Sigmoid colon (tissue), 7 donors: ENCODE data around the gene PLEKHB1. TPM values are rescaled to one million over a fixed set of nuclear protein-coding genes. Genes with fewer than 3 reads are reported as not detected.

Experiments used
- DNase-seq: peaks from one replicate; pipeline ENCODE4 v3.0.0-alpha.2; 2019
- H3K27ac ChIP-seq, 4 donors: fragments of 200-600 bp; sonication (generic); one replicate each; pipeline ENCODE4 v1.5.1; 2016 to 2019; ENCODE audit warnings: mild to moderate bottlenecking in 1 of 4
- H3K27me3 ChIP-seq, 3 donors: fragments of 200-600 bp; sonication (generic); one replicate each; pipeline ENCODE4 v1.5.1; 2019; ENCODE audit warnings: mild to moderate bottlenecking in 1 of 3
- H3K36me3 ChIP-seq, 4 donors: fragments of 200-600 bp; sonication (generic); one replicate each; pipeline ENCODE4 v1.5.1; 2016 to 2019
- H3K4me1 ChIP-seq, 4 donors: fragments of 200-600 bp; sonication (generic); one replicate each; pipeline ENCODE4 v1.5.1; 2017 to 2019
- H3K4me3 ChIP-seq, 4 donors: fragments of 200-600 bp; sonication (generic); one replicate each; pipeline ENCODE4 v1.5.1; 2017 to 2019; ENCODE audit warnings: mild to moderate bottlenecking in 2 of 4, moderate library complexity in 1 of 4
- H3K9me3 ChIP-seq, 4 donors: fragments of 200-600 bp in 3 of 4; sonication (generic) in 3 of 4; one replicate each; pipeline versions ENCODE4 v1.5.1 to v1.6.1; 2013 to 2019
- EP300 ChIP-seq, 4 donors: sonication (generic); formaldehyde crosslinking; IDR thresholded peaks; one replicate each; pipeline ENCODE4 v1.6.1; 2017; ENCODE audit warnings: antibody characterized with exemption in 4 of 4
- POLR2A ChIP-seq, 2 donors: fragments of 450-650 bp; IDR thresholded peaks; one replicate each; pipeline ENCODE4 v1.6.1; 2016; ENCODE audit warnings: antibody characterized with exemption in 2 of 2, mild to moderate bottlenecking in 2 of 2, moderate library complexity in 2 of 2
- POLR2AphosphoS5 ChIP-seq, 4 donors: sonication (generic); formaldehyde crosslinking; IDR thresholded peaks; one replicate each; pipeline ENCODE4 v1.6.1; 2017; ENCODE audit warnings: antibody characterized with exemption in 4 of 4
- WGBS, 2 donors: extraction: QIAGEN DNeasy Blood & Tissue Kit; methylation state at CpG; one replicate each; pipeline ENCODE4 v1.1.7; 2013; 5-methylcytosine and 5-hydroxymethylcytosine counted together
- intact Hi-C: fragments of 100-400 bp; cut with DNase I; formaldehyde crosslinking; loops from one replicate; pipeline ENCODE4 v1.15.1; 2023
- polyA plus RNA-seq, 3 donors: library from polyadenylated mRNA; stranded (reverse); fragments of 200-250 nt; gene quantifications; one replicate each; pipeline ENCODE4 v1.2.3, GENCODE V29; 2013
- total RNA-seq, 4 donors: library from RNA; depleted of rRNA; stranded (reverse); fragments of >200 nt; gene quantifications; one replicate each; pipeline ENCODE4 v1.1.0, GENCODE V29; 2016
- TF ChIP-seq, protein P1 (sequence below), 4 experiments: fragments of 450-650 bp in 3 of 4; fragments of 200-600 bp in 1 of 4; IDR thresholded peaks; one replicate each; pipeline ENCODE4 v1.5.1; 2016 to 2019; ENCODE audit warnings: antibody characterized with exemption in 4 of 4, mild to moderate bottlenecking in 3 of 4, moderate library complexity in 2 of 4
- donor health status: healthy with polysubstance abuse.
- donor health status: Bipolar disorder and iron deficiency.
- donor health status: healthy.

The PLEKHB1 gene
- total and polyA plus RNA-seq, 7 donors = 15.2 to 90.3 (median 30.3) TPM

DNA sequence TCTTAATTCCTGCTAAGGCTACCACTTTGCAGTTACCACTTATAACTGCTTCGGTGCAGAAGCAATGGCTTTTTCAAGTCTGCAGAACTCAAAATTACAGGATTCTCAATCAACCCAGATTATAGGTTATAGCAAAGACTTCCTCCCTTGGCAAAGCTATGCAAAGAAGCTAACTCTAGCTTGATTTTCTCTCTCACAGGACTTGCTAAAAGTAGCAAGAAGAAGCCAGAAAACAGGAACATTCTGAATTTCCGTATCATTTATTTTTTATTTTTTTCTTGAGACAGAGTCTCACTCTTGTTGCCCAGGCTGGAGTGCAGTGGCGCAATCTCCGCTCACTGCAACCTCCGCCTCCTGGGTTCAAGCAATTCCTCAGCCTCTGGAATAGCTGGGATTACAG is 10.7 kb upstream of the PLEKHB1 start:
- DNase-seq = no peak
- Histone ChIP-seq H3K36me3 (no peaks in the 10 kb centered on the region), H3K27ac (no peak overlapping the region), H3K4me1 (no peaks in the 10 kb centered on the region), H3K27me3 (no peaks in the 10 kb centered on the region), H3K9me3 (peaks cover 0 to 1% (median 0%) of the 10 kb centered on the region in 4 donors), H3K4me3 (no peak overlapping the region)
- 96 to 97% methylated on average over 5 of the region's 5 CpGs for WGBS, 2 donors
- intact Hi-C loops = no loop called here
- TF ChIP-seq, protein P1, sequence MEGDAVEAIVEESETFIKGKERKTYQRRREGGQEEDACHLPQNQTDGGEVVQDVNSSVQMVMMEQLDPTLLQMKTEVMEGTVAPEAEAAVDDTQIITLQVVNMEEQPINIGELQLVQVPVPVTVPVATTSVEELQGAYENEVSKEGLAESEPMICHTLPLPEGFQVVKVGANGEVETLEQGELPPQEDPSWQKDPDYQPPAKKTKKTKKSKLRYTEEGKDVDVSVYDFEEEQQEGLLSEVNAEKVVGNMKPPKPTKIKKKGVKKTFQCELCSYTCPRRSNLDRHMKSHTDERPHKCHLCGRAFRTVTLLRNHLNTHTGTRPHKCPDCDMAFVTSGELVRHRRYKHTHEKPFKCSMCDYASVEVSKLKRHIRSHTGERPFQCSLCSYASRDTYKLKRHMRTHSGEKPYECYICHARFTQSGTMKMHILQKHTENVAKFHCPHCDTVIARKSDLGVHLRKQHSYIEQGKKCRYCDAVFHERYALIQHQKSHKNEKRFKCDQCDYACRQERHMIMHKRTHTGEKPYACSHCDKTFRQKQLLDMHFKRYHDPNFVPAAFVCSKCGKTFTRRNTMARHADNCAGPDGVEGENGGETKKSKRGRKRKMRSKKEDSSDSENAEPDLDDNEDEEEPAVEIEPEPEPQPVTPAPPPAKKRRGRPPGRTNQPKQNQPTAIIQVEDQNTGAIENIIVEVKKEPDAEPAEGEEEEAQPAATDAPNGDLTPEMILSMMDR (IDR thresholded peaks at IDR 0.05) = no peak
- TF ChIP-seq EP300 (IDR thresholded peaks at IDR 0.05) = no peak
- TF ChIP-seq POLR2A (IDR thresholded peaks at IDR 0.05) = no peak
- TF ChIP-seq POLR2AphosphoS5 (IDR thresholded peaks at IDR 0.05) = no peak

DNA sequence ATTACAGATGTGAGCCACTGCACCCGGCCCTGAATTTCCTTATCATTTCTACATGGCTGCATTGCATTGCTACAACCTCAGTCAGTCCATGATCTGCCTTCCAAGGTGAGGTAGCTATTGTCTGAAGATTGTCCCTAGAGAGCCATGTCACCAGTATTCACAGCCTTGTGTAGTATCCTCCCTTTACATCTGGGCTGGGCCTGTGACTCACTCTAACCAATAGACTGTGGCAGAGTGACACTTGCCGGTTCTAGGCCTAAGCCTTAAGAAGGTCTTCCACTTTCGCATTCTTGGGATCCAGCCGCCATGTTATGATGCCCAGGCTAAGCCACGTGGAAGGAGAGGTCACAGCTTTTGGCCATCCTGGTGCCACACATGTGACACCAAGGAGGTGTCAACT is 10.1 kb upstream of the PLEKHB1 start:
- 93 to 97% methylated on average over 5 of the region's 5 CpGs for WGBS, 2 donors
- Histone ChIP-seq H3K36me3 (no peaks in the 10 kb centered on the region), H3K4me3 (no peak overlapping the region), H3K9me3 (peaks cover 0 to 1% (median 0%) of the 10 kb centered on the region in 4 donors), H3K27me3 (no peaks in the 10 kb centered on the region), H3K4me1 (no peaks in the 10 kb centered on the region), H3K27ac (no peak overlapping the region)
- no peak for DNase-seq
- TF ChIP-seq POLR2AphosphoS5 (IDR thresholded peaks at IDR 0.05) = no peak
- TF ChIP-seq, protein P1 (IDR thresholded peaks at IDR 0.05) = no peak
- intact Hi-C loops = no loop called here

DNA sequence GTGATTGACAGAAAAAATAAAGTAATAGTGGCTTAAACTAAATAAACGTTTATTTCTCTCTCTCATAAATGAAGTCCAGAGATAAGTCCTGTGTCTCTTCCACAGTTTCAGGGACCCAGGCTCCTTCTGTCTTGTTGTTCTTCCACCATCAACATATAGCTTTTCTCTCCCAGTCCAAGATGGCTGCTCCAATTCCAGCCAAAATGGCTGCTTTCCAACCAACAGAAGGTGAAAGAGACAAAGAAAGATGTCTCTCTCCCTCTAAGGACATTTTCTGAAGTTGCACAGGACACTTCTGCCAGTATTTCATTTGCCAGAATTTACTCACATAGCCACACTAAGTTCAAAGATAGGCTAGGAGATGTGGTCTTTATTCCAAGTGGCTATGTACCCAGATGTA is 9.4 kb upstream of the PLEKHB1 start:
- TF ChIP-seq POLR2AphosphoS5 (IDR thresholded peaks at IDR 0.05) (no peak), POLR2A (IDR thresholded peaks at IDR 0.05) (no peak), EP300 (IDR thresholded peaks at IDR 0.05) (no peak)
- TF ChIP-seq, protein P1 (IDR thresholded peaks at IDR 0.05) = no peak
- H3K27me3 ChIP-seq = no peaks in the 10 kb centered on the region
- no peak overlapping the region for H3K4me3 ChIP-seq
- no peak overlapping the region for H3K27ac ChIP-seq
- WGBS, 2 donors = 55 to 89% methylated on average over 1 of the region's 1 CpG
- H3K9me3 ChIP-seq = peaks cover 0 to 1% (median 0%) of the 10 kb centered on the region in 4 donors
- intact Hi-C loops = no loop called here
- H3K4me1 ChIP-seq = no peaks in the 10 kb centered on the region
- no peak for DNase-seq
- no peaks in the 10 kb centered on the region for H3K36me3 ChIP-seq

DNA sequence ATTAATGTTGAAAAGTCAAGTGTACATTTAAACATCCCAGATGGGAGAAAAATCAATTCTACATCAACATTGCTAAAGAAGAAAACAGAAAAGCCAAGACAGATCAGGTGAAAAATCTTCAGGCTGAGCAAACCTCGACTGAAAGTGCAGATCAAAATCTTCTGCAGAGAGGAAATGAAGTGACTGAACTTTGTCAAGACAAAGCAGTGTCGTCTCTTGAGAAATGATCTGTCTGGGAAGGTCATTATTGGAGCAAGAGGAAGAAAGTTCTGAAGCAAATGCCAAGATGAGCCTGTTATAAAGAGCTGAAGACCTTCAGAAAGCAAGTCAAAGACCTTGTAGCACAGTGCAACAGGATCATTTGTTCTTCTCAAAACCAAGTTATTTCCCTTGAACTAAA is 5.8 kb upstream of the PLEKHB1 start:
- intact Hi-C loops = no loop called here
- TF ChIP-seq POLR2AphosphoS5 (IDR thresholded peaks at IDR 0.05) (no peak), POLR2A (IDR thresholded peaks at IDR 0.05) (no peak), EP300 (IDR thresholded peaks at IDR 0.05) (no peak)
- TF ChIP-seq, protein P1 (IDR thresholded peaks at IDR 0.05) = no peak
- no peaks in the 10 kb centered on the region for H3K36me3 ChIP-seq
- no peak overlapping the region for H3K4me3 ChIP-seq
- H3K9me3 ChIP-seq = no peaks in the 10 kb centered on the region
- H3K27ac ChIP-seq = no peak overlapping the region
- DNase-seq = no peak
- 41 to 64% methylated on average over 2 of the region's 2 CpGs for WGBS, 2 donors
- H3K4me1 ChIP-seq = no peaks in the 10 kb centered on the region
- no peaks in the 10 kb centered on the region for H3K27me3 ChIP-seq

DNA sequence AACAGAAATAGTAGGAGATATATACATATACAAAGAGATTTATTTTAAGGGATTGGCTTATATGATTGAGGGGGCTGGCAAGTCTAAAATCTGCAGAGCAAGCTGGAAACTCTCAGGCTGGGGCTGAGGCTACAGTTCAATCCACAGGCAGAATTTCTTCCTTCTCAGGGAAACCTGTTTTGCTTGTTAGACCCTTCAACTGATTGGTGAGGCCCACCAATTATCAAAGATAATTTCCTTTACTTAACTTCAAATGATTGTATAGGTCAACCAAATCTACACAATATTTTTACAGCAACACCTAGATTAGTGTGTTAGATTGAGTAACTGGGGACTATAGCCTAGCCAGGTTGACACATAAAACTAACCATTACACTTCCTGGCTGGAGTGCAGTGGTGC is 4.7 kb upstream of the PLEKHB1 start:
- TF ChIP-seq POLR2A (IDR thresholded peaks at IDR 0.05) (no peak), POLR2AphosphoS5 (IDR thresholded peaks at IDR 0.05) (no peak), EP300 (IDR thresholded peaks at IDR 0.05) (no peak)
- TF ChIP-seq, protein P1 (IDR thresholded peaks at IDR 0.05) = no peak
- no peaks in the 10 kb centered on the region for H3K9me3 ChIP-seq

More for the DNA sequence above, 4.7 kb upstream of the PLEKHB1 start:
- no peaks in the 10 kb centered on the region for H3K4me1 ChIP-seq
- no peak for DNase-seq
- H3K36me3 ChIP-seq = no peaks in the 10 kb centered on the region
- H3K27me3 ChIP-seq = no peaks in the 10 kb centered on the region
- intact Hi-C loops = no loop called here
- H3K4me3 ChIP-seq = no peak overlapping the region
- H3K27ac ChIP-seq = no peak overlapping the region
